ENCODE results near the gene PGAM5.

DNA sequence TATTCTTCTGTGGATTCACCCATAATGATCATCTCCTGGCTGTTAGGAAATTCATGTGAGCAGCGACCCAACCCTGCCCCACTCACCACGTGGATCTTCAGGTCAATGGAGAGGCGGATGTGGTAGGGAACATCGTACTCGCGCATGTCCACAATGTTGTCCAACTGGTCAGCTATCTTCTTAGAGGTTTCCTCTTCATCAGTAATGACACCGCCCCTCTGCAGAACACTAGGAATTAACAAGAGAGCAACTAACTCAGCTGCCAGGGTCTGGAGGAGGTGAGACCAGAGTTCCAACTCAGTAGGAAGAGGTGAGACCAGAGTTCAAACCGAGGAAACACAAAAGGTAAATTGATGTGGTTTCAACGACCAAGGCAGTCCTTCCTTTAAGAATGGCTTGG, 33.1 kb upstream of the PGAM5 start:
- TF ChIP-seq, protein P1, sequence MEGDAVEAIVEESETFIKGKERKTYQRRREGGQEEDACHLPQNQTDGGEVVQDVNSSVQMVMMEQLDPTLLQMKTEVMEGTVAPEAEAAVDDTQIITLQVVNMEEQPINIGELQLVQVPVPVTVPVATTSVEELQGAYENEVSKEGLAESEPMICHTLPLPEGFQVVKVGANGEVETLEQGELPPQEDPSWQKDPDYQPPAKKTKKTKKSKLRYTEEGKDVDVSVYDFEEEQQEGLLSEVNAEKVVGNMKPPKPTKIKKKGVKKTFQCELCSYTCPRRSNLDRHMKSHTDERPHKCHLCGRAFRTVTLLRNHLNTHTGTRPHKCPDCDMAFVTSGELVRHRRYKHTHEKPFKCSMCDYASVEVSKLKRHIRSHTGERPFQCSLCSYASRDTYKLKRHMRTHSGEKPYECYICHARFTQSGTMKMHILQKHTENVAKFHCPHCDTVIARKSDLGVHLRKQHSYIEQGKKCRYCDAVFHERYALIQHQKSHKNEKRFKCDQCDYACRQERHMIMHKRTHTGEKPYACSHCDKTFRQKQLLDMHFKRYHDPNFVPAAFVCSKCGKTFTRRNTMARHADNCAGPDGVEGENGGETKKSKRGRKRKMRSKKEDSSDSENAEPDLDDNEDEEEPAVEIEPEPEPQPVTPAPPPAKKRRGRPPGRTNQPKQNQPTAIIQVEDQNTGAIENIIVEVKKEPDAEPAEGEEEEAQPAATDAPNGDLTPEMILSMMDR (IDR thresholded peaks at IDR 0.05): no peak
- TF ChIP-seq POLR2A (IDR thresholded peaks at IDR 0.05) (no peak), EP300 (IDR thresholded peaks at IDR 0.05) (no peak)
